GM23338 (cell line): ENCODE data around the gene SLC6A13. TPM values are rescaled to one million over a fixed set of nuclear protein-coding genes. Genes with fewer than 3 reads are reported as not detected.

Experiments used
- ATAC-seq: fragments of 200-7000 bp; cut with Tn5 transposase; 3 replicates; pipeline ENCODE4 v1.9.1; 2020
- DNase-seq: peaks from one replicate; pipeline ENCODE4 v3.0.0-alpha.2; 2015; ENCODE audit warnings: low spot score
- H2AFZ ChIP-seq: fragments of 200-600 bp; sonication (generic); 2 replicates; pipeline ENCODE4 v1.8.0; 2016; ENCODE audit warnings: antibody characterized with exemption, mild to moderate bottlenecking, moderate library complexity
- H3F3A ChIP-seq: fragments of 200-600 bp; sonication (generic); replicated peaks from 2 replicates; pipeline ENCODE4 v1.8.0; 2017; ENCODE audit warnings: antibody characterized with exemption, mixed run types, low read depth
- H3K27ac ChIP-seq: fragments of 200-600 bp; sonication (generic); 2 replicates; pipeline ENCODE4 v1.6.1; 2016; ENCODE audit warnings: low read depth
- H3K27me3 ChIP-seq: fragments of 200-600 bp; sonication (generic); 2 replicates; pipeline ENCODE4 v1.8.0; 2016; ENCODE audit warnings: mild to moderate bottlenecking, mixed run types, moderate library complexity; ENCODE audit not compliant: insufficient read depth
- H3K36me3 ChIP-seq: fragments of 200-600 bp; sonication (generic); 2 replicates; pipeline ENCODE4 v1.8.0; 2016; ENCODE audit warnings: mild to moderate bottlenecking; ENCODE audit not compliant: insufficient read depth
- H3K4me1 ChIP-seq: fragments of 200-600 bp; sonication (generic); 2 replicates; pipeline ENCODE4 v1.8.0; 2016; ENCODE audit warnings: mild to moderate bottlenecking, moderate library complexity; ENCODE audit not compliant: insufficient read depth
- H3K4me2 ChIP-seq: fragments of 200-600 bp; sonication (generic); 2 replicates; pipeline ENCODE4 v1.7.1; 2017; ENCODE audit warnings: mixed run types
- H3K4me3 ChIP-seq: fragments of 200-600 bp; sonication (generic); 2 replicates; pipeline ENCODE4 v1.6.1; 2016; ENCODE audit warnings: mixed run types
- H3K79me2 ChIP-seq: fragments of 200-600 bp; sonication (generic); replicated peaks from 2 replicates; pipeline ENCODE4 v1.8.0; 2017; ENCODE audit warnings: mild to moderate bottlenecking; ENCODE audit not compliant: insufficient read depth
- H3K9me2 ChIP-seq: fragments of 200-600 bp; sonication (generic); 2 replicates; pipeline ENCODE4 v1.8.0; 2017; ENCODE audit not compliant: insufficient read depth
- H4K20me1 ChIP-seq: fragments of 200-600 bp; sonication (generic); replicated peaks from 2 replicates; pipeline ENCODE4 v1.8.0; 2017; ENCODE audit warnings: mild to moderate bottlenecking; ENCODE audit not compliant: insufficient read depth
- H3K27ac Mint-ChIP-seq: 2 replicates; pipeline ENCODE4 v1.8.0; 2020; ENCODE audit warnings: inconsistent platforms, mild to moderate bottlenecking, moderate library complexity, mixed read lengths
- H3K27me3 Mint-ChIP-seq: 3 replicates; pipeline ENCODE4 v1.8.0; 2022; ENCODE audit warnings: low read depth, mild to moderate bottlenecking, moderate library complexity, mixed read lengths, inconsistent platforms; ENCODE audit not compliant: insufficient read depth, poor library complexity
- H3K36me3 Mint-ChIP-seq: 3 replicates; pipeline ENCODE4 v1.8.0; 2021; ENCODE audit warnings: low read depth, mild to moderate bottlenecking, inconsistent platforms, moderate library complexity, mixed read lengths
- H3K4me1 Mint-ChIP-seq: 3 replicates; pipeline ENCODE4 v1.8.0; 2020; ENCODE audit warnings: mild to moderate bottlenecking, inconsistent platforms, mixed read lengths
- H3K4me3 Mint-ChIP-seq: 3 replicates; pipeline ENCODE4 v1.8.0; 2021; ENCODE audit warnings: moderate library complexity, mild to moderate bottlenecking, inconsistent platforms, mixed read lengths
- H3K9me3 Mint-ChIP-seq: 3 replicates; pipeline ENCODE4 v1.8.0; 2020; ENCODE audit warnings: moderate library complexity, mild to moderate bottlenecking, inconsistent platforms, mixed read lengths
- POLR2AphosphoS5 ChIP-seq: IDR thresholded peaks from 2 replicates; pipeline ENCODE4 v1.6.1; 2016; ENCODE audit warnings: antibody characterized with exemption, low read depth
- REST ChIP-seq: IDR thresholded peaks from one replicate; pipeline ENCODE4 v1.6.1; 2018; ENCODE audit warnings: antibody characterized with exemption; ENCODE audit not compliant: unreplicated experiment
- STAT1 ChIP-seq: IDR thresholded peaks from one replicate; pipeline ENCODE4 v1.6.1; 2016; ENCODE audit warnings: antibody characterized with exemption; ENCODE audit not compliant: unreplicated experiment
- ZNF462 ChIP-seq: fragments of 250-450 bp; sonication (Bioruptor Pico); IDR thresholded peaks from 2 replicates; pipeline ENCODE4 v1.5.0; 2020; ENCODE audit warnings: mild to moderate bottlenecking, moderate library complexity
- polyA plus RNA-seq: library from polyadenylated mRNA; unstranded; fragments of >200 nt; fragmentation: Nextera tagmentation; extraction: Ambion mirVana; gene quantifications from 2 replicates; pipeline ENCODE4 v1.2.1, GENCODE V29; 2016
- total RNA-seq: library from RNA; depleted of rRNA; stranded (reverse); fragments of >200 nt; shearing (Covaris generic); gene quantifications from 2 replicates; pipeline ENCODE4 v1.2.3, GENCODE V29; 2014

The SLC6A13 gene
- total and polyA plus RNA-seq, 2 experiments from 2014 or later: not detected

DNA sequence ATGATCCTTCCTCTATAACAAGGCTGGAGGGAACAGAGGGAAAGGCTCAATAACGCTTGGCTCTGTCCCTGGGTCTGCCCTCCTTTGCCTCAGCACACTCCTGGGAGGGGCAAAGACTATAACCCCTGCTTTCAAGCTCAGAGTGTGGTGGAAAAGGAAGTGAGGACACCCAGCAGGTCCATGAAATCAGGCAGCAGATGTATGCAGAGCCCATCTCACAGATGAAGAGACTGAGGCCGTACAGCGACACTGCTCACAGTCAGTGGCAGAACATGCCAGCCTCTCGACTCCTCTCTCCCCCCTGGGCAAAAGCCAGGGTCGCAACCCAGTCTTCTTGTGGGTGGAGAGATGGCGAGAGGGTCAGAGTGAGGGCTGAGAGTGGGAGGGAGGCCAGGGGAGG, 88.5 kb downstream of the SLC6A13 start (continued):
- TF ChIP-seq ZNF462 (CRISPR knock-in tag): no peak

DNA sequence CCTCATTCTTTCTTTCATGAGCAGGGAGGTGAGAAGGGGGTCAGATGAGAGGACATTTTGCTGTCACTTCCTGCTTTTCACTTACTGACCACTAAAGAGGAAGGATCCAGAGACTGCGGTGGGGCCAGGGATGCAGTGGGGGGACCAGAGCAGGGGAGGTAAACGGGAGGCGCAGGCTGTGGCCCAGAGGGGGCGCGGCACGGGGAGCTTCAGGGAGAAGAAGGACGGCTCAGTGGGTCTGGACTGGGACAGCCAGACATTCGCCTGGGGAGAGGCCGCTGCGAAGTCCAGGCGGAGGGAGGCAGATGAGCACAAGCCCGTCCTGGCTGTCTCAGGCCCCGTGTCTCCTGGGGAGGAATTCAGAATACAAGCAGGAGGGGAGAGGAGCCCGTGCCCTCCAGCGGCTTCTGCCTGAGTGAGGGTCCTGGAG, 89.9 kb downstream of the SLC6A13 start:
- Histone ChIP-seq H3K79me2 (no peaks in the 10 kb centered on the region), H3K4me3 (no peak overlapping the region), H3K27ac (no peak overlapping the region), H3K36me3 (no peaks in the 10 kb centered on the region), H3K27me3 (no peaks in the 10 kb centered on the region), H4K20me1 (no peaks in the 10 kb centered on the region), H3K9me2 (no peaks in the 10 kb centered on the region), H2AFZ (no peak overlapping the region), H3K4me2 (no peak overlapping the region), H3K4me1 (peaks cover 14% of the 10 kb centered on the region; the same call in 1 of the 2 replicates), H3F3A (no peaks in the 10 kb centered on the region)
- Mint-ChIP-seq H3K4me3 (no peak overlapping the region), H3K27me3 (peaks cover 22% of the 10 kb centered on the region), H3K27ac (no peak overlapping the region), H3K36me3 (no peaks in the 10 kb centered on the region), H3K4me1 (peaks cover 56% of the 10 kb centered on the region), H3K9me3 (no peaks in the 10 kb centered on the region)
- ATAC-seq: no peak
- no peak for TF ChIP-seq STAT1
- TF ChIP-seq ZNF462 (CRISPR knock-in tag): no peak
- no peak for TF ChIP-seq REST
- no peak for TF ChIP-seq POLR2AphosphoS5
- DNase-seq: no peak
